HepG2 (cell line): ENCODE data around the gene ARL3. TPM values are rescaled to one million over a fixed set of nuclear protein-coding genes. Genes with fewer than 3 reads are reported as not detected.

Experiments used
- BRF2 ChIP-seq: sonication (generic); formaldehyde crosslinking; IDR thresholded peaks from 2 replicates; pipeline ENCODE4 v1.8.1; 2022; ENCODE audit warnings: mild to moderate bottlenecking, missing genetic modification reagents
- DBP ChIP-seq: sonication (generic); formaldehyde crosslinking; IDR thresholded peaks from 2 replicates; pipeline ENCODE4 v1.4.0; 2020; ENCODE audit warnings: missing genetic modification reagents; ENCODE audit errors: not compliant biosample characterization
- HNF4A ChIP-seq: sonication (generic); formaldehyde crosslinking; IDR thresholded peaks from 2 replicates; pipeline ENCODE4 v1.4.0; 2020; ENCODE audit warnings: missing genetic modification reagents
- RFXAP ChIP-seq: sonication (generic); formaldehyde crosslinking; IDR thresholded peaks from 2 replicates; pipeline ENCODE4 v1.4.0; 2020; ENCODE audit warnings: missing genetic modification reagents, borderline replicate concordance
- ZNF512 ChIP-seq: sonication (generic); formaldehyde crosslinking; IDR thresholded peaks from 2 replicates; pipeline ENCODE4 v1.4.0; 2020; ENCODE audit warnings: mild to moderate bottlenecking, missing genetic modification reagents
- ZNF550 ChIP-seq: sonication (generic); formaldehyde crosslinking; IDR thresholded peaks from 2 replicates; pipeline ENCODE4 v1.4.0; 2020; ENCODE audit warnings: mild to moderate bottlenecking, missing genetic modification reagents, borderline replicate concordance
- ZSCAN25 ChIP-seq: sonication (generic); formaldehyde crosslinking; IDR thresholded peaks from 2 replicates; pipeline ENCODE4 v1.8.0; 2022; ENCODE audit warnings: mild to moderate bottlenecking, missing genetic modification reagents
- polyA plus RNA-seq, 8 experiments: library from polyadenylated mRNA; depleted of rRNA in 3 of 8; stranded (reverse) in 7 of 8; unstranded in 1 of 8; fragments of >200 nt; fragmentation: Illumina TruSeq in 4 of 8; extraction: Trizol in 4 of 8; gene quantifications; 2 replicates each; pipeline versions ENCODE4 v1.2.1 to v1.2.3, GENCODE V29; 2011 to 2016; ENCODE audit warnings: low read depth in 4 of 8, missing spikeins in 1 of 8, mixed read lengths in 1 of 8; ENCODE audit not compliant: insufficient read depth in 1 of 8
- total RNA-seq, 5 experiments: library from RNA; depleted of rRNA; stranded (reverse); fragments of >200 nt; fragmentation: Illumina TruSeq; extraction: Trizol; gene quantifications; 2 replicates each; pipeline ENCODE4 v1.2.3, GENCODE V29; 2016; ENCODE audit warnings: low read depth in 1 of 5
- TF ChIP-seq, protein P1 (sequence below): sonication (generic); formaldehyde crosslinking; IDR thresholded peaks from 2 replicates; pipeline ENCODE4 v1.4.0; 2020; ENCODE audit warnings: missing genetic modification reagents, mild to moderate bottlenecking, borderline replicate concordance
- TF ChIP-seq, protein P2 (sequence below): IDR thresholded peaks from 2 replicates; pipeline ENCODE4 v1.6.1; 2016; ENCODE audit warnings: low read depth, missing genetic modification reagents, missing compliant biosample characterization
- TF ChIP-seq, protein P3 (sequence below): sonication (generic); formaldehyde crosslinking; IDR thresholded peaks from 2 replicates; pipeline ENCODE4 v1.9.0; 2021; ENCODE audit warnings: missing genetic modification reagents, borderline replicate concordance

ARL3 gene
- total and polyA plus RNA-seq, 2 of the 13 experiments (the other 11 are each of a cell fraction or from before 2014, with no cell fraction given): 5.2 to 6.6 TPM

DNA sequence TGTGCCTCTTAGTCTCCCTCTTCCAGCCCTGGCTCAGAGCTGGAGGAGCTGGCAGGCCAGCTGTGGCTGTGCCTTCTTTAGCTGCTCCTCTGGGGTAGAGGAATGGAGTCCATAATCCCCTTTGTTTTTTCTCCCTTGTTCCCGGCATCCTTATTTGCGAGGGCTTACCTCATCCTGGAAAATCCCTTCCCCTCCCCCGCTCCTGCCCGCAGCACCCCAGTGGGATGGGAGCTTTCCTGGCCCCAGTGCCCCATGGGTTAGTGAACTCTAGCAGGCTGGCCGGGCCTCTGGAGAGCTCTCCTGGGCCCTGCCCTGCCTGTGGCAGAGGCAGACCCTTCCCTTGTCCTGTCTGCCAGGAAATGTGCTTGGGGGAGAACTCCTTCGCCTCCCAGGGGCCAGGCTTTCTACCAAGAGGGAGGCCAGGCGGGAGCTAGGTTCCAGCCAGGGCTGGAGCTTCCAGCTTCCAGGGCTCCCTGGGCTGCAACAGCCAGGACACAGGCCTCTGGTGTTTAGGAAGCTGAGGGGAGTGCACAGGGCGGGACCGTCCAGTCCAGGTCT is 86.4 kb downstream of the ARL3 start (continued):
- no peak for TF ChIP-seq DBP
- TF ChIP-seq, protein P1, sequence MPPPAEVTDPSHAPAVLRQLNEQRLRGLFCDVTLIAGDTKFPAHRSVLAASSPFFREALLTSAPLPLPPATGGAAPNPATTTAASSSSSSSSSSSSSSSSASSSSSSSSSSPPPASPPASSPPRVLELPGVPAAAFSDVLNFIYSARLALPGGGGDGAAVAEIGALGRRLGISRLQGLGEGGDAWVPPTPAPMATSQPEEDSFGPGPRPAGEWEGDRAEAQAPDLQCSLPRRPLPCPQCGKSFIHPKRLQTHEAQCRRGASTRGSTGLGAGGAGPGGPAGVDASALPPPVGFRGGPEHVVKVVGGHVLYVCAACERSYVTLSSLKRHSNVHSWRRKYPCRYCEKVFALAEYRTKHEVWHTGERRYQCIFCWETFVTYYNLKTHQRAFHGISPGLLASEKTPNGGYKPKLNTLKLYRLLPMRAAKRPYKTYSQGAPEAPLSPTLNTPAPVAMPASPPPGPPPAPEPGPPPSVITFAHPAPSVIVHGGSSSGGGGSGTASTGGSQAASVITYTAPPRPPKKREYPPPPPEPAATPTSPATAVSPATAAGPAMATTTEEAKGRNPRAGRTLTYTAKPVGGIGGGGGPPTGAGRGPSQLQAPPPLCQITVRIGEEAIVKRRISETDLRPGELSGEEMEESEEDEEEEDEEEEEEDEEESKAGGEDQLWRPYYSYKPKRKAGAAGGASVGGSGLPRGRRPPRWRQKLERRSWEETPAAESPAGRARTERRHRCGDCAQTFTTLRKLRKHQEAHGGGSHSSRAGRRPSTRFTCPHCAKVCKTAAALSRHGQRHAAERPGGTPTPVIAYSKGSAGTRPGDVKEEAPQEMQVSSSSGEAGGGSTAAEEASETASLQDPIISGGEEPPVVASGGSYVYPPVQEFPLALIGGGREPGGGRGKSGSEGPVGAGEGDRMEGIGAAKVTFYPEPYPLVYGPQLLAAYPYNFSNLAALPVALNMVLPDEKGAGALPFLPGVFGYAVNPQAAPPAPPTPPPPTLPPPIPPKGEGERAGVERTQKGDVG (CRISPR knock-in tag): no peak
- no peak for TF ChIP-seq RFXAP (CRISPR knock-in tag)
- TF ChIP-seq, protein P2, sequence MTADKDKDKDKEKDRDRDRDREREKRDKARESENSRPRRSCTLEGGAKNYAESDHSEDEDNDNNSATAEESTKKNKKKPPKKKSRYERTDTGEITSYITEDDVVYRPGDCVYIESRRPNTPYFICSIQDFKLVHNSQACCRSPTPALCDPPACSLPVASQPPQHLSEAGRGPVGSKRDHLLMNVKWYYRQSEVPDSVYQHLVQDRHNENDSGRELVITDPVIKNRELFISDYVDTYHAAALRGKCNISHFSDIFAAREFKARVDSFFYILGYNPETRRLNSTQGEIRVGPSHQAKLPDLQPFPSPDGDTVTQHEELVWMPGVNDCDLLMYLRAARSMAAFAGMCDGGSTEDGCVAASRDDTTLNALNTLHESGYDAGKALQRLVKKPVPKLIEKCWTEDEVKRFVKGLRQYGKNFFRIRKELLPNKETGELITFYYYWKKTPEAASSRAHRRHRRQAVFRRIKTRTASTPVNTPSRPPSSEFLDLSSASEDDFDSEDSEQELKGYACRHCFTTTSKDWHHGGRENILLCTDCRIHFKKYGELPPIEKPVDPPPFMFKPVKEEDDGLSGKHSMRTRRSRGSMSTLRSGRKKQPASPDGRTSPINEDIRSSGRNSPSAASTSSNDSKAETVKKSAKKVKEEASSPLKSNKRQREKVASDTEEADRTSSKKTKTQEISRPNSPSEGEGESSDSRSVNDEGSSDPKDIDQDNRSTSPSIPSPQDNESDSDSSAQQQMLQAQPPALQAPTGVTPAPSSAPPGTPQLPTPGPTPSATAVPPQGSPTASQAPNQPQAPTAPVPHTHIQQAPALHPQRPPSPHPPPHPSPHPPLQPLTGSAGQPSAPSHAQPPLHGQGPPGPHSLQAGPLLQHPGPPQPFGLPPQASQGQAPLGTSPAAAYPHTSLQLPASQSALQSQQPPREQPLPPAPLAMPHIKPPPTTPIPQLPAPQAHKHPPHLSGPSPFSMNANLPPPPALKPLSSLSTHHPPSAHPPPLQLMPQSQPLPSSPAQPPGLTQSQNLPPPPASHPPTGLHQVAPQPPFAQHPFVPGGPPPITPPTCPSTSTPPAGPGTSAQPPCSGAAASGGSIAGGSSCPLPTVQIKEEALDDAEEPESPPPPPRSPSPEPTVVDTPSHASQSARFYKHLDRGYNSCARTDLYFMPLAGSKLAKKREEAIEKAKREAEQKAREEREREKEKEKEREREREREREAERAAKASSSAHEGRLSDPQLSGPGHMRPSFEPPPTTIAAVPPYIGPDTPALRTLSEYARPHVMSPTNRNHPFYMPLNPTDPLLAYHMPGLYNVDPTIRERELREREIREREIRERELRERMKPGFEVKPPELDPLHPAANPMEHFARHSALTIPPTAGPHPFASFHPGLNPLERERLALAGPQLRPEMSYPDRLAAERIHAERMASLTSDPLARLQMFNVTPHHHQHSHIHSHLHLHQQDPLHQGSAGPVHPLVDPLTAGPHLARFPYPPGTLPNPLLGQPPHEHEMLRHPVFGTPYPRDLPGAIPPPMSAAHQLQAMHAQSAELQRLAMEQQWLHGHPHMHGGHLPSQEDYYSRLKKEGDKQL (CRISPR knock-in tag): no peak
- TF ChIP-seq ZNF512 (CRISPR knock-in tag): no peak
- no peak for TF ChIP-seq BRF2
- no peak for TF ChIP-seq ZNF550 (CRISPR knock-in tag)
- TF ChIP-seq, protein P3, sequence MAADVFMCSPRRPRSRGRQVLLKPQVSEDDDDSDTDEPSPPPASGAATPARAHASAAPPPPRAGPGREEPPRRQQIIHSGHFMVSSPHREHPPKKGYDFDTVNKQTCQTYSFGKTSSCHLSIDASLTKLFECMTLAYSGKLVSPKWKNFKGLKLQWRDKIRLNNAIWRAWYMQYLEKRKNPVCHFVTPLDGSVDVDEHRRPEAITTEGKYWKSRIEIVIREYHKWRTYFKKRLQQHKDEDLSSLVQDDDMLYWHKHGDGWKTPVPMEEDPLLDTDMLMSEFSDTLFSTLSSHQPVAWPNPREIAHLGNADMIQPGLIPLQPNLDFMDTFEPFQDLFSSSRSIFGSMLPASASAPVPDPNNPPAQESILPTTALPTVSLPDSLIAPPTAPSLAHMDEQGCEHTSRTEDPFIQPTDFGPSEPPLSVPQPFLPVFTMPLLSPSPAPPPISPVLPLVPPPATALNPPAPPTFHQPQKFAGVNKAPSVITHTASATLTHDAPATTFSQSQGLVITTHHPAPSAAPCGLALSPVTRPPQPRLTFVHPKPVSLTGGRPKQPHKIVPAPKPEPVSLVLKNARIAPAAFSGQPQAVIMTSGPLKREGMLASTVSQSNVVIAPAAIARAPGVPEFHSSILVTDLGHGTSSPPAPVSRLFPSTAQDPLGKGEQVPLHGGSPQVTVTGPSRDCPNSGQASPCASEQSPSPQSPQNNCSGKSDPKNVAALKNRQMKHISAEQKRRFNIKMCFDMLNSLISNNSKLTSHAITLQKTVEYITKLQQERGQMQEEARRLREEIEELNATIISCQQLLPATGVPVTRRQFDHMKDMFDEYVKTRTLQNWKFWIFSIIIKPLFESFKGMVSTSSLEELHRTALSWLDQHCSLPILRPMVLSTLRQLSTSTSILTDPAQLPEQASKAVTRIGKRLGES (CRISPR knock-in tag): no peak
- TF ChIP-seq ZSCAN25 (CRISPR knock-in tag): no peak
- no peak for TF ChIP-seq HNF4A (CRISPR knock-in tag)
